Psoas muscle (tissue), 8 donors: ENCODE data around the gene NOM1. TPM values are rescaled to one million over a fixed set of nuclear protein-coding genes. Genes with fewer than 3 reads are reported as not detected.

Source experiments
- ATAC-seq, 4 donors: fragments of 200-7000 bp; cut with Tn5 transposase; one replicate each; pipeline ENCODE4 v1.9.1; 2020; ENCODE audit warnings: moderate library complexity in 3 of 4, mild to moderate bottlenecking in 2 of 4
- DNase-seq, 2 donors: peaks; one replicate each; pipeline ENCODE4 v3.0.0-alpha.2; 2020
- H3K27ac ChIP-seq: fragments of 200-600 bp; one replicate; pipeline ENCODE4 v1.8.0; 2022
- H3K27me3 ChIP-seq, 3 donors: fragments of 200-600 bp in 1 of 3; one replicate each; pipeline versions ENCODE4 v1.6.1 to v1.8.0; 2013 to 2022; ENCODE audit warnings: low read length in 2 of 3, mild to moderate bottlenecking in 2 of 3, moderate library complexity in 1 of 3; ENCODE audit not compliant: insufficient read depth in 3 of 3
- H3K36me3 ChIP-seq, 2 donors: fragments of 200-600 bp in 1 of 2; one replicate each; pipeline versions ENCODE4 v1.6.1 to v1.8.0; 2013 to 2022; ENCODE audit warnings: low read depth in 1 of 2, mild to moderate bottlenecking in 1 of 2, moderate library complexity in 1 of 2; ENCODE audit not compliant: insufficient read depth in 1 of 2
- H3K4me1 ChIP-seq: fragments of 200-600 bp; one replicate; pipeline ENCODE4 v1.8.0; 2022
- H3K4me3 ChIP-seq: fragments of 200-600 bp; one replicate; pipeline ENCODE4 v1.8.0; 2022; ENCODE audit warnings: mild to moderate bottlenecking
- H3K9me3 ChIP-seq: fragments of 200-600 bp; one replicate; pipeline ENCODE4 v1.8.0; 2022
- WGBS, 3 donors: extraction: QIAGEN DNeasy Blood & Tissue Kit; methylation state at CpG; one replicate each; pipeline versions ENCODE4 v1.1.6 to v1.1.7; 2013; 5-methylcytosine and 5-hydroxymethylcytosine counted together
- intact Hi-C, 2 donors: fragments of 100-400 bp; cut with DNase I; formaldehyde crosslinking; loops; one replicate each; pipeline versions ENCODE4 v1.11.0 to v1.14.2; 2022
- polyA plus RNA-seq, 3 donors: library from polyadenylated mRNA; stranded (reverse); fragments of 200-250 nt; gene quantifications; one replicate each; pipeline ENCODE4 v1.2.3, GENCODE V29; 2013
- total RNA-seq, 4 donors: library from RNA; stranded (reverse); fragmentation: NEBNext Ultra II Directional in 2 of 4; extraction: Animal tissue kit (Norgen Biotek cat#: 25700) in 2 of 4; gene quantifications; one replicate each; pipeline versions ENCODE4 v1.2.1 to v1.2.4, GENCODE V29; 2021 to 2023
- TF ChIP-seq, protein P1 (sequence below): fragments of 200-600 bp; IDR thresholded peaks from one replicate; pipeline ENCODE4 v1.8.0; 2022; ENCODE audit warnings: antibody characterized with exemption
- donor health status: healthy with polysubstance abuse.
- donor health status: DM: no; HTN: no; CAD: no; lungs with moderate emphysema.
- donor health status: Bipolar disorder and iron deficiency.
- donor health status: healthy.
- donor health status: DM: yes; HTN: yes; CAD: no.
- donor health status: DM: no; HTN: no; CAD: no.
- donor health status: DM: no; HTN: no; CAD: no.
- donor health status: DM: yes; HTN: yes; CAD: no.

NOM1 gene
- total and polyA plus RNA-seq, 7 donors, result 8.2 to 20.5 (median 14.7) TPM

GRCh38 chr7:156989766-156990535, 40.4 kb downstream of the NOM1 start:
- H3K27me3 ChIP-seq, result peaks cover 0 to 15% (median 6%) of the 10 kb centered on the region in 3 donors
- ATAC-seq (no peak), DNase-seq (no peak)
- H3K4me1 ChIP-seq, result no peaks in the 10 kb centered on the region
- intact Hi-C loops, result no loop called here
- TF ChIP-seq, protein P1, sequence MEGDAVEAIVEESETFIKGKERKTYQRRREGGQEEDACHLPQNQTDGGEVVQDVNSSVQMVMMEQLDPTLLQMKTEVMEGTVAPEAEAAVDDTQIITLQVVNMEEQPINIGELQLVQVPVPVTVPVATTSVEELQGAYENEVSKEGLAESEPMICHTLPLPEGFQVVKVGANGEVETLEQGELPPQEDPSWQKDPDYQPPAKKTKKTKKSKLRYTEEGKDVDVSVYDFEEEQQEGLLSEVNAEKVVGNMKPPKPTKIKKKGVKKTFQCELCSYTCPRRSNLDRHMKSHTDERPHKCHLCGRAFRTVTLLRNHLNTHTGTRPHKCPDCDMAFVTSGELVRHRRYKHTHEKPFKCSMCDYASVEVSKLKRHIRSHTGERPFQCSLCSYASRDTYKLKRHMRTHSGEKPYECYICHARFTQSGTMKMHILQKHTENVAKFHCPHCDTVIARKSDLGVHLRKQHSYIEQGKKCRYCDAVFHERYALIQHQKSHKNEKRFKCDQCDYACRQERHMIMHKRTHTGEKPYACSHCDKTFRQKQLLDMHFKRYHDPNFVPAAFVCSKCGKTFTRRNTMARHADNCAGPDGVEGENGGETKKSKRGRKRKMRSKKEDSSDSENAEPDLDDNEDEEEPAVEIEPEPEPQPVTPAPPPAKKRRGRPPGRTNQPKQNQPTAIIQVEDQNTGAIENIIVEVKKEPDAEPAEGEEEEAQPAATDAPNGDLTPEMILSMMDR, result no peak
- WGBS, 3 donors, result 87% methylated on average over 25 of the region's 25 CpGs
- H3K9me3 ChIP-seq, result no peaks in the 10 kb centered on the region
- H3K36me3 ChIP-seq, result no peaks in the 10 kb centered on the region
- H3K4me3 ChIP-seq, result no peak overlapping the region
- H3K27ac ChIP-seq, result no peak overlapping the region

GRCh38 chr7:156993021-156993924, 43.8 kb downstream of the NOM1 start:
- 40 to 47% (median 46%) methylated on average over 31 to 32 of the region's 32 CpGs for WGBS, 3 donors
- Histone ChIP-seq H3K27ac (no peak overlapping the region), H3K4me1 (no peaks in the 10 kb centered on the region), H3K4me3 (no peak overlapping the region), H3K36me3 (no peaks in the 10 kb centered on the region), H3K9me3 (no peaks in the 10 kb centered on the region), H3K27me3 (peaks cover 0 to 41% (median 7%) of the 10 kb centered on the region in 3 donors)
- ATAC-seq (no peak), DNase-seq (no peak)
- intact Hi-C loops, result no loop called here
- TF ChIP-seq, protein P1, result no peak

GRCh38 chr7:156993925-156994235, 44.4 kb downstream of the NOM1 start:
- Histone ChIP-seq H3K9me3 (no peaks in the 10 kb centered on the region), H3K36me3 (no peaks in the 10 kb centered on the region), H3K4me3 (no peak overlapping the region), H3K4me1 (no peaks in the 10 kb centered on the region), H3K27ac (no peak overlapping the region), H3K27me3 (peaks cover 0 to 47% (median 10%) of the 10 kb centered on the region in 3 donors)
- DNase-seq, result no peak
- no peak for ATAC-seq
- TF ChIP-seq, protein P1, result no peak
- 64 to 70% (median 67%) methylated on average over 10 of the region's 10 CpGs for WGBS, 3 donors
- intact Hi-C loops, result no loop called here

- TF ChIP-seq, protein P1, result no peak
- no peak for ATAC-seq
- no peak overlapping the region for H3K4me3 ChIP-seq
- no peaks in the 10 kb centered on the region for H3K9me3 ChIP-seq
- WGBS, 3 donors, result 80 to 81% (median 81%) methylated on average over 8 of the region's 8 CpGs
- H3K4me1 ChIP-seq, result no peaks in the 10 kb centered on the region
- DNase-seq, result no peak
- peaks cover 0 to 52% (median 13%) of the 10 kb centered on the region in 3 donors for H3K27me3 ChIP-seq
- intact Hi-C loops, result no loop called here
- H3K36me3 ChIP-seq, result no peaks in the 10 kb centered on the region
- no peak overlapping the region for H3K27ac ChIP-seq
Measured at GRCh38 chr7:156994417-156994816, 44.9 kb downstream of the NOM1 start.
